ENCODE data around the gene ITPKA.

DNA sequence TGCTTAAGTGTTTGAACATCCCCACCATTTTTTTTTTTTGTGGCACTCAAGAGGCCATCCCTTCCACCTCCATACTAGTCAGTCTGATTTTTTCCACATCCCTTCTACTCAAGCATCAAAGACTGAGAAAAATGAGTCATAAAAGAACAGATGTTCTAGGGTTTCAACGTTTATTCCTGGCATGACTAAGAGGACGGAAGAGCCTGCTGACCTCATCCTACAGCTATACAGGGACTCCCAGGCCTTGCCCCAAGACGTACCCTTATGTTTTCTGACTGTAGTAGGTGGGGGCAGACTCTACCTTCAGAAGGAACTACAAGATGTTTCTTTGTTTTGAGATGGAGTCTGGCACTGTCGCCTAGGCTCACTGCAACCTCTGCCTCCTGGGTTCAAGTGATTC, 3.3 kb upstream of the ITPKA start:
- TF ChIP-seq, protein P1, sequence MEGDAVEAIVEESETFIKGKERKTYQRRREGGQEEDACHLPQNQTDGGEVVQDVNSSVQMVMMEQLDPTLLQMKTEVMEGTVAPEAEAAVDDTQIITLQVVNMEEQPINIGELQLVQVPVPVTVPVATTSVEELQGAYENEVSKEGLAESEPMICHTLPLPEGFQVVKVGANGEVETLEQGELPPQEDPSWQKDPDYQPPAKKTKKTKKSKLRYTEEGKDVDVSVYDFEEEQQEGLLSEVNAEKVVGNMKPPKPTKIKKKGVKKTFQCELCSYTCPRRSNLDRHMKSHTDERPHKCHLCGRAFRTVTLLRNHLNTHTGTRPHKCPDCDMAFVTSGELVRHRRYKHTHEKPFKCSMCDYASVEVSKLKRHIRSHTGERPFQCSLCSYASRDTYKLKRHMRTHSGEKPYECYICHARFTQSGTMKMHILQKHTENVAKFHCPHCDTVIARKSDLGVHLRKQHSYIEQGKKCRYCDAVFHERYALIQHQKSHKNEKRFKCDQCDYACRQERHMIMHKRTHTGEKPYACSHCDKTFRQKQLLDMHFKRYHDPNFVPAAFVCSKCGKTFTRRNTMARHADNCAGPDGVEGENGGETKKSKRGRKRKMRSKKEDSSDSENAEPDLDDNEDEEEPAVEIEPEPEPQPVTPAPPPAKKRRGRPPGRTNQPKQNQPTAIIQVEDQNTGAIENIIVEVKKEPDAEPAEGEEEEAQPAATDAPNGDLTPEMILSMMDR (conservative IDR thresholded peaks at IDR 0.05; ENCODE audit: low read depth, low read length): no peak
- TF ChIP-seq EZH2 (IDR thresholded peaks at IDR 0.05; ENCODE audit: borderline replicate concordance, low read depth, low read length, poor library complexity, severe bottlenecking): no peak
